ENCODE measurements around the gene TNFRSF18. TPM values are rescaled to one million over a fixed set of nuclear protein-coding genes. Genes with fewer than 3 reads are reported as not detected.

Gene TNFRSF18
- total RNA-seq, 3 donors from 2014 or later = 1.6 to 2.2 (median 2.2) TPM

DNA sequence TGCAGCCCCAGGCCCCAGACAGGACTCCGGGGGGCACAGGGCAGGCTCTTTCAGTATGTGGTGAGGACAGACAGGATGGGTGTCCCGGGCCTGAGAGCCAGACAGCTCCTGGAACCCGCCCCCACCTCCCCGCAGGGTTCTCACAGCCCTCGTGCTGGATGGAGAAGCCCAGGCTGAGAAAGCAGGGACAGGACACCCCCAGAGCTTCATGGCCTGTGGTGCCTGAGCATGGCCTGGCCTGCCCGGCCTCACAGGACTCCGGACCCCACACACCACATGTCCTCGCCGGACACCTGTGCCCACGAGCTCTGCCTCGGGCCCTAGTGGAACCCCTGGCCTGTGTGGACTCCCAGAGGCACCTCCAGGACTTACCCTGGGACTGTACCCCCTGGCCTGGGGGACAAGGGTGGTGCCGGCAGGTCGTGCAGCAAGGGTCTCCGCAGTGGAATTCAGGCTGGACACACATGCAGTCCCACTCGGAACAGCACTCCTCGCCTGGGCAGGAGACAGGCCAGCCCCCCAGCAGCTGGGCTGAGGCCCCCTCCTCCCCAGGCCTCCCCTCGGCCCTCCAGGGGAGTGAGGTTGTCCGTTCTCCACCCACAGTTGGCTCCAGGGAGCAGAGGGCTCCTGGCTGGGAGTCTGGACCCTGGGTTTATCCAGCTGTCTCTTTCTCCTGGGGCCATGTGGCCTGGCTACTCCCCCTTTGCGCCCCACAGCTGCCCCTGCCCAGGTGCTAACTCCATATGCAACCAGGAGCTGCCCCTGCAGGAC is 1.2 kb downstream of the TNFRSF18 start:
- intact Hi-C loops (cut with DNase I, micrococcal nuclease) = no loop called here
- no peaks in the 10 kb centered on the region for H3K36me3 ChIP-seq (ENCODE audit: low read depth)
- no peaks in the 10 kb centered on the region for H3K9me3 ChIP-seq
- peaks cover 17% of the 10 kb centered on the region for H3K4me1 ChIP-seq (ENCODE audit: low read depth)
- ATAC-seq (no peak), DNase-seq (peak in 2 of 3 donors; percentile 23 to 48)
- TF ChIP-seq, protein P1, sequence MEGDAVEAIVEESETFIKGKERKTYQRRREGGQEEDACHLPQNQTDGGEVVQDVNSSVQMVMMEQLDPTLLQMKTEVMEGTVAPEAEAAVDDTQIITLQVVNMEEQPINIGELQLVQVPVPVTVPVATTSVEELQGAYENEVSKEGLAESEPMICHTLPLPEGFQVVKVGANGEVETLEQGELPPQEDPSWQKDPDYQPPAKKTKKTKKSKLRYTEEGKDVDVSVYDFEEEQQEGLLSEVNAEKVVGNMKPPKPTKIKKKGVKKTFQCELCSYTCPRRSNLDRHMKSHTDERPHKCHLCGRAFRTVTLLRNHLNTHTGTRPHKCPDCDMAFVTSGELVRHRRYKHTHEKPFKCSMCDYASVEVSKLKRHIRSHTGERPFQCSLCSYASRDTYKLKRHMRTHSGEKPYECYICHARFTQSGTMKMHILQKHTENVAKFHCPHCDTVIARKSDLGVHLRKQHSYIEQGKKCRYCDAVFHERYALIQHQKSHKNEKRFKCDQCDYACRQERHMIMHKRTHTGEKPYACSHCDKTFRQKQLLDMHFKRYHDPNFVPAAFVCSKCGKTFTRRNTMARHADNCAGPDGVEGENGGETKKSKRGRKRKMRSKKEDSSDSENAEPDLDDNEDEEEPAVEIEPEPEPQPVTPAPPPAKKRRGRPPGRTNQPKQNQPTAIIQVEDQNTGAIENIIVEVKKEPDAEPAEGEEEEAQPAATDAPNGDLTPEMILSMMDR (IDR thresholded peaks at IDR 0.05) = no peak
- H3K4me3 ChIP-seq = no peak overlapping the region

DNA sequence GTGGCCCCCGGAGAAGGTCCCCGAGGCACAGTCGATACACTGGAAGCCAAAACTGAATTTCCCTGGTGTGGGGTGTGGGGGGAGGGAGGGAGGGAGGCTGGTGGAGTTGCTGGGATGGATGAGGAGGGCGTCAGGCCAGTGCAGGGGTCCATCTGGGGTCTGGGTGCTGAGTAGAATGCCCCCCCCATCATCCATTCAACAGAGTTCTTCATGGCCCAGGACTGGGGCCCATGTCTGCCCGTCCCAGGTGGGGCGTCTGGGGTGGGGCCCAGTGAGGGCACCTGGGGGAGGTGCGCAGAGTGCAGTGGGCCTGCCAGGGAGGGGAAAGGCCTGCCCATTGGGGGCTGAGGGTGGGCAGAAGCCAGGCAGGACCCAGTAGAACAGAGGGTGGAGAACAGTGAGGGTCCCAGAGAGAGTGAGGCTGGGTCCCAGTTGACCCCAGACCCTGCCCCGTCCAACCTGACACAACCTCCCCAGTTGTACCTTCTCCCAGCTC is 1.9 kb downstream of the TNFRSF18 start:
- intact Hi-C loops (cut with DNase I, micrococcal nuclease) = no loop called here
- H3K4me1 ChIP-seq (ENCODE audit: low read depth) = peaks cover 17% of the 10 kb centered on the region
- no peaks in the 10 kb centered on the region for H3K9me3 ChIP-seq
- ATAC-seq = no peak
- peak in 1 of 3 donors; percentile 23 for DNase-seq
- no peak overlapping the region for H3K4me3 ChIP-seq
- TF ChIP-seq, protein P1 (IDR thresholded peaks at IDR 0.05) = no peak
- H3K36me3 ChIP-seq (ENCODE audit: low read depth) = no peaks in the 10 kb centered on the region

DNA sequence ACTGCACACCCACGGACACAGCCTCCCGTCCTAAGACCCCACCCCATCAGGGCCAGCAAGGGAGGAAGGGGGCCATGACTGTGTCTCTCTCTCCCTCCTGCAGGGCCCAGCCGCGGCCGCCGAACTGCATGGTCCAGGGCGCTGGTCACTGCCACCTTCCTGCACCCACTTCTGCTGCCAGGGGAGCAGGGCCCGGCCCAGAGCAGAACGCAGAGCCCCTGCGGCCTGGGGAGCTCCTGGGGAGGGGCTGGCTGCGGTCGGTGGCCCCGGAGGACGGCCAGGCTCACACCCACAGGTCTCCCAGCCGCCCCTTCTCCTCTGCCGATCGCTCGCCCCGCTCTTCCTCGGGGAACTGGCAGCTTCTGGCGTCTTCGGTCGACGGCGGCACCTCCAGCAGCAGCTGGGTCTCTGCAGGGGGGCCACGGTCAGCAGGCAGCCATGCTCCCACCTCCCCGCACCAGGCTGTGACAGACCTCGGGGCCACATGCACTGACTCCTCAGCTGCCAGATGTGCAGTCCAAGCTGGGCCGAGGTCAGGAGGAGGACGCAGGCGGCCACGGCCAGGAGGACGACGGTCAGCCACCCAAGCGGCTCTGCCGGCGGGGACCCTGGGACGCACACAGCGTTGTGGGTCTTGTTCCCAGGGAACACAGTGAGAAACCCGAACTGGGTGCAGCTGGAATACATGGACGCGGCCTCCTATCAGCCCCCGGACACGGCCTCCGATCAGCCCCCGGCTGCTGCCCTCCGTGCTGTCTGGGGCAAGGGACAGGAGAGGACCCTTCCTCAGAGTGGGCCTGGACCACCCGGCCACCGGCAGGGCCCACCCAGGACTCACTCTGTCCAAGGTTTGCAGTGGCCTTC is 2.6 kb downstream of the TNFRSF18 start:
- ATAC-seq = no peak

DNA sequence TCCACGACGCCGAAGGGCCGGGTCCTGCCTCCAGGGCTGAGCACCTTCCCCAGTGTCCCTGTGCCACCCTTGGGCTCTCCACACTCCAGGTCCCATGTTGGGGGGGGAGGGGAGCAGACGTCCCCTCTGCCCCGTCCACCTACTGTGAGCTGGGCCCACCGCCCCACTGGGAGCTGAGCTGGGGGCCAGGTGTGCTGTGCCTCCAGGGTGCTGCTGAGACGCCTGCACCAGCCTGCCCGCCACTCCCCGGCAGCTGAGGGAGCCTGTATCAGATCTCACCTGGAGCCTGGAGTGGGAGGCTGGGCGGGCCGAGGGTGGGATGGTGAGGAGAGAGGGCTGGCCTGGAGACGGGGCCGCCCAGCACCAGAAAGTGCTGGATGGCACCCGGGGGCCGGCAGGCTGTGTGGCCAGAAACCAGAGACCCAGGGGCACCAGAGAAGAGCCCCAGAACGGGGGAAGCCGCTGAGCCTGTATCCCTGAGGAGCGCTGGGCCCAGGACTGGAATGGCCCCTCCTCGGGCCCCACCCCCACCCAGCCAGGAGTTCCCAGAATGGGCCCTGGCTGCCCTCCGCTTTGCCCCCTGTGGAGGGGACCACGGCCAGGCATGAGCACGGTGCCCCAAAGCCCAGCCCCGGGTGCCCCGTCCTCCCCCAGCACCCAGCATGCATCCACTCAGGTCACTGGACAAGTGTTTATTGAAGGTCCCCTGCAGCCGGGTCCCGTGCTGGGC is 3.4 kb downstream of the TNFRSF18 start:
- ATAC-seq (no peak), DNase-seq (peak in 2 of 3 donors; percentile 24 to 46)
- H3K9me3 ChIP-seq = no peaks in the 10 kb centered on the region
- TF ChIP-seq, protein P1 (IDR thresholded peaks at IDR 0.05) = no peak
- H3K36me3 ChIP-seq (ENCODE audit: low read depth) = no peaks in the 10 kb centered on the region
- H3K4me1 ChIP-seq (ENCODE audit: low read depth) = peaks cover 12% of the 10 kb centered on the region
- intact Hi-C loops (cut with DNase I, micrococcal nuclease) = no loop called here
- no peak overlapping the region for H3K4me3 ChIP-seq

More for the DNA sequence above, 2.6 kb downstream of the TNFRSF18 start:
- Histone ChIP-seq H3K4me1 (ENCODE audit: low read depth) (peaks cover 17% of the 10 kb centered on the region), H3K9me3 (no peaks in the 10 kb centered on the region), H3K36me3 (ENCODE audit: low read depth) (no peaks in the 10 kb centered on the region), H3K4me3 (no peak overlapping the region)
- TF ChIP-seq, protein P1 (IDR thresholded peaks at IDR 0.05) = no peak
- DNase-seq = peak in 2 of 3 donors; percentile 22 to 48
- intact Hi-C loops (cut with DNase I, micrococcal nuclease) = no loop called here
